PFSK-1 (cell line): Measurements from ENCODE around the gene ARPC4.

Source experiments
- FOXP2 ChIP-seq: optimal IDR thresholded peaks from 2 replicates; pipeline ENCODE3; 2011; ENCODE audit warnings: borderline replicate concordance, control low read depth, inconsistent platforms; ENCODE audit not compliant: insufficient read depth; ENCODE audit errors: extremely low read length, extremely low read depth
- POLR2AphosphoS5 ChIP-seq: IDR thresholded peaks from 2 replicates; pipeline ENCODE4 v1.6.1; 2012; ENCODE audit warnings: low read depth, mild to moderate bottlenecking, control low read depth, low read length, moderate library complexity
- SIN3A ChIP-seq: IDR thresholded peaks from 2 replicates; pipeline ENCODE4 v1.6.1; 2012; ENCODE audit warnings: mild to moderate bottlenecking, low read length, moderate library complexity, borderline replicate concordance; ENCODE audit not compliant: insufficient read depth
- TAF1 ChIP-seq: IDR thresholded peaks from 2 replicates; pipeline ENCODE4 v1.6.1; 2012; ENCODE audit warnings: low read length, control low read depth, borderline replicate concordance; ENCODE audit not compliant: insufficient read depth
- TF ChIP-seq, protein P1 (sequence below), 2 experiments: IDR thresholded peaks; 2 replicates each; pipeline versions ENCODE4 v1.6.1 to v1.8.0; 2011 to 2012; ENCODE audit warnings: low read depth in 2 of 2, low read length in 2 of 2, control low read depth in 1 of 2, inconsistent platforms in 1 of 2, mild to moderate bottlenecking in 1 of 2, moderate library complexity in 1 of 2; ENCODE audit not compliant: insufficient read depth in 1 of 2

Gene ARPC4

DNA sequence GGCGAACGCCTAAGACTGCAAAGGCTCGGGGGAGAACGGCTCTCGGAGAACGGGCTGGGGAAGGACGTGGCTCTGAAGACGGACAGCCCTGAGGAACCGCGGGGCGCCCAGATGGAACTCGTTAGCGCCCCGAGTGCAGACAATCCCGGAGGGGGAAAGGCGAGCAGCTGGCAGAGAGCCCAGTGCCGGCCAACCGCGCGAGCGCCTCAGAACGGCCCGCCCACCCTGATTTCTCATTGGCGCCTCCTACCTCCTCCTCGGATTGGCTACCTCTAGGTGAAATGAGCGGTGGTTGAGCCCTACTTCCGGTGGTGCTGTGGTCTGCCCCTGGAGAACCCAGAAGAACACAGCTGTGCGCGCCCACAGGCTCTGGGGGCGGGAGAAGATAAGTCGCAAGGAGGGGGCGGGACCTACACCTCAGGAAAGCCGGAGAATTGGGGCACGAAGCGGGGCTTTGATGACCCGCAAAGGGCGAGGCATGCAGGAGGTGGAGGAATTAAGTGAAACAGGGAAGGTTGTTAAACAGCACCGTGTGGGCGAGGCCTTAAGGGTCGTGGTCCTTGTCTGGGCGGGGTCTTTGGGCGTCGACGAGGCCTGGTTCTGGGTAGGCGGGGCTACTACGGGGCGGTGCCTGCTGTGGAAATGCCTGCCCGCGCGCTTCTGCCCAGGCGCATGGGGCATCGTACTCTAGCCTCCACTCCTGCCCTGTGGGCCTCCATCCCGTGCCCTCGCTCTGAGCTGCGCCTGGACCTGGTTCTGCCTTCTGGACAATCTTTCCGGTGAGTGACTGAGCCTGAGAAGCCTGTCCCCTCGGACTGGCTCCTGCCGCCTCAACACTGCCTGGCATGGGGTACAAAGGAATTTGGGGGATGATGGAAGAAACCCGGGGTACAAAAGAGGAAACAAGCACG is 43.0 kb upstream of the ARPC4 start, which contains the start of gene OGG1:
Gene OGG1, plus strand, starts transcription at position 308 of the 911 bp plus-strand sequence. Its CDS starts 335 bp downstream, at position 643.
- no peak for TF ChIP-seq FOXP2
- peak; percentile 83 for TF ChIP-seq POLR2AphosphoS5
- peak; percentile 65; the same call in 1 of the 2 replicates for TF ChIP-seq TAF1
- TF ChIP-seq, protein P1, sequence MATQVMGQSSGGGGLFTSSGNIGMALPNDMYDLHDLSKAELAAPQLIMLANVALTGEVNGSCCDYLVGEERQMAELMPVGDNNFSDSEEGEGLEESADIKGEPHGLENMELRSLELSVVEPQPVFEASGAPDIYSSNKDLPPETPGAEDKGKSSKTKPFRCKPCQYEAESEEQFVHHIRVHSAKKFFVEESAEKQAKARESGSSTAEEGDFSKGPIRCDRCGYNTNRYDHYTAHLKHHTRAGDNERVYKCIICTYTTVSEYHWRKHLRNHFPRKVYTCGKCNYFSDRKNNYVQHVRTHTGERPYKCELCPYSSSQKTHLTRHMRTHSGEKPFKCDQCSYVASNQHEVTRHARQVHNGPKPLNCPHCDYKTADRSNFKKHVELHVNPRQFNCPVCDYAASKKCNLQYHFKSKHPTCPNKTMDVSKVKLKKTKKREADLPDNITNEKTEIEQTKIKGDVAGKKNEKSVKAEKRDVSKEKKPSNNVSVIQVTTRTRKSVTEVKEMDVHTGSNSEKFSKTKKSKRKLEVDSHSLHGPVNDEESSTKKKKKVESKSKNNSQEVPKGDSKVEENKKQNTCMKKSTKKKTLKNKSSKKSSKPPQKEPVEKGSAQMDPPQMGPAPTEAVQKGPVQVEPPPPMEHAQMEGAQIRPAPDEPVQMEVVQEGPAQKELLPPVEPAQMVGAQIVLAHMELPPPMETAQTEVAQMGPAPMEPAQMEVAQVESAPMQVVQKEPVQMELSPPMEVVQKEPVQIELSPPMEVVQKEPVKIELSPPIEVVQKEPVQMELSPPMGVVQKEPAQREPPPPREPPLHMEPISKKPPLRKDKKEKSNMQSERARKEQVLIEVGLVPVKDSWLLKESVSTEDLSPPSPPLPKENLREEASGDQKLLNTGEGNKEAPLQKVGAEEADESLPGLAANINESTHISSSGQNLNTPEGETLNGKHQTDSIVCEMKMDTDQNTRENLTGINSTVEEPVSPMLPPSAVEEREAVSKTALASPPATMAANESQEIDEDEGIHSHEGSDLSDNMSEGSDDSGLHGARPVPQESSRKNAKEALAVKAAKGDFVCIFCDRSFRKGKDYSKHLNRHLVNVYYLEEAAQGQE (IDR thresholded peaks at IDR 0.05; ENCODE audit: insufficient read depth in 1 of 2, low read depth in 2 of 2, low read length in 2 of 2) = no peak
- TF ChIP-seq SIN3A = peak; percentile 76; the same call in 1 of the 2 replicates

DNA sequence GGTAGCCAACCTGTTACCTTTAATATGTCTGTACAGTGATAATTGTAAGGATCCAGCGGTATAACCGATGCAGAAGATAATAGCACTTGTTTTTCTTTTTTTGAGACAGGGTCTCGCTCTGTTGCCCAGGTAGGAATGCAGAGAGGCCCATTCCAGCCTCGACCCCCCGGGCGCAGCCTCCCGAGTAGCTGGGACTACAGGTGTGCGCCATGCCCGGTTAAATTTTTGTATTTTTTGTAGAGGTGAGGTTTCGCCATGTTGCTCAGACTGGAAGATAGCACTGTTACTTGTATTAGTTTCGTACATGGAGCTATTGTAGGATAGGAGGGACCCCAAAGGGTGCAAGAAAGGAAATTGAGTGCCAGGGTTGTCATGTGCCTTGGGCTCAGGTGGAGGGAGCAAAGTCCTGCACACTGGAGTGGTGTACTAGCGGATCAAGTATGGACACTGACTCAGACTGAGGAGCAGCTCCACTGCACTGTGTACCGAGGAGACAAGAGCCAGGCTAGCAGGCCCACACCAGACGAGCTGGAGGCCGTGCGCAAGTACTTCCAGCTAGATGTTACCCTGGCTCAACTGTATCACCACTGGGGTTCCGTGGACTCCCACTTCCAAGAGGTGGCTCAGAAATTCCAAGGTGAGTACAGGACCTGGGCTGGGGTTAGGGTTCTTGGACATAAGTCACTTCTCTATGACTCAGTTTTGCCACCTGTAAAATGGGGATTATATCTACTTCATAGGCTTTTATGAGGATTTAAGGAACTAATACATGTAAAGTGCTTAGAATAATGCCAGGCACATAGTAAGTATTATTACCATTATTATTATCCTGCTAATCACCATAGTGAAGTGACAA is 42.1 kb upstream of the ARPC4 start:
- TF ChIP-seq TAF1 = no peak
- TF ChIP-seq FOXP2 = no peak
- no peak for TF ChIP-seq SIN3A
- TF ChIP-seq, protein P1 (IDR thresholded peaks at IDR 0.05; ENCODE audit: insufficient read depth in 1 of 2, low read depth in 2 of 2, low read length in 2 of 2) = no peak
- no peak for TF ChIP-seq POLR2AphosphoS5

DNA sequence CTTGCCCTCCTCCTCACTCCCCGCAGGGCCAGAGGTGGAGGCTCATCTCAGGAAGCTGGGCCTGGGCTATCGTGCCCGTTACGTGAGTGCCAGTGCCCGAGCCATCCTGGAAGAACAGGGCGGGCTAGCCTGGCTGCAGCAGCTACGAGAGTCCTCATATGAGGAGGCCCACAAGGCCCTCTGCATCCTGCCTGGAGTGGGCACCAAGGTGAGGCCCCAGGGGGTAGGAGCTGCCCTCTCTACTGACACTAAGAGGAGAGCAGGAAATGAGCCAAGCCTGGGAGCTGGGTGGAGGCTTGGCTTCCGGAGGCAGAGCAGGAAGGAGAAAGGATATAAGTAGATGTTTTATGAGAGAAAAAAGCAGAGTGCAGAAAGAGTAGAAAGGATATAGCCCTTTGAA is 38.2 kb upstream of the ARPC4 start:
- no peak for TF ChIP-seq TAF1
- TF ChIP-seq, protein P1 (IDR thresholded peaks at IDR 0.05; ENCODE audit: insufficient read depth in 1 of 2, low read depth in 2 of 2, low read length in 2 of 2) = no peak
- no peak for TF ChIP-seq FOXP2
- TF ChIP-seq POLR2AphosphoS5 = no peak
- no peak for TF ChIP-seq SIN3A

DNA sequence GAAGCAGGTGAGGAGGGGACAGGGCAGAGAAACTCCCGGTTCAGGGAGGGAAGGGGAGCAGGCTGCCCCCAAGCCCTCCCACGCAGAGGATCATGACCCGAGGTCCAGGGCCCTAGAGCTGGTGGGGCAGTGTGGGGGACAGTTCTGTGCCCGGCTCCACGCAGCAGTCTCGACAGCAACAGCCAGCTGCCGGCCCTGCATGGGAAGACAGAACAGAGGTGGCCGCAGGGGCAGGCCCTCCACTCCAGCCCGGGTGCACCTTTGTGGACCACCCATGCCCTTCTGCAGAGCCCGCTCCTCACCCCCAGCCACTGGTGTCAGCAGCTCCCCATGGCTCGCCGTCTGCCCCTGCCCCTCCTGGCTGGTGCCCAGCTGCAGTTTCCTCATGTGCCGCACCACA is 35.5 kb upstream of the ARPC4 start:
- no peak for TF ChIP-seq SIN3A
- TF ChIP-seq POLR2AphosphoS5 = no peak
- TF ChIP-seq TAF1 = no peak
- TF ChIP-seq FOXP2 = no peak
- TF ChIP-seq, protein P1 (IDR thresholded peaks at IDR 0.05; ENCODE audit: insufficient read depth in 1 of 2, low read depth in 2 of 2, low read length in 2 of 2) = no peak
